ENCODE data around the gene FOXD1.
"Not testable (repeated sequence)": the region's sequence is repeated elsewhere in the genome, so short reads cannot be mapped to it uniquely, and the experiment has no call there.

The FOXD1 gene

DNA sequence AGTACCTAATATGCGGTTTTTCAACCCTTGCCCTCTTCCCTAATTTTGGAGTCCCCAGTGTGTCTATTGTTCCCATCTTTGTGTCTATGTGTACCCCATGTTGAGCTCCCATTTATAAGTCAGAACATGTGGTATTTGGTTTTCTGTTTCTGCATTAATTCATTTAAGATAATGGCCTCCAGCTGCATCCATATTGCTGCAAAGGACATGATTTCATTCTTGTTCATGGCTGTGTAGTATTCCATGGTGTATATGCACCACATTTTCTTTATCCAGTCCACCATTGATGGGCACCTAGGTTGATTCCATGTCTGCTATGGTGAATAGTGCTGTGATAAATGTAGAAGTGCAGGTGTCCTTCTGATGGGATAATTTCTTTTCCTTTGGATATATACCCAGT lies 7.9 kb upstream of the FOXD1 start:
- 60% methylated on average over 1 of the region's 1 CpG for WGBS
- H2AK5ac ChIP-seq (ENCODE audit: low read length, severe bottlenecking); H2BK12ac ChIP-seq (ENCODE audit: low read length in 2 of 2); H3K36me3 ChIP-seq (ENCODE audit: control insufficient read depth in 1 of 2, insufficient read depth in 2 of 2, low read depth in 1 of 2, low read length in 2 of 2); H3K4me1 ChIP-seq (ENCODE audit: control insufficient read depth, insufficient read depth, low read depth, low read length); H3K4ac ChIP-seq (ENCODE audit: low read depth in 1 of 2, low read length in 2 of 2); H4K91ac ChIP-seq (ENCODE audit: low read length); H3K4me3 ChIP-seq (ENCODE audit: insufficient read depth in 1 of 2, low read depth in 1 of 2, low read length in 2 of 2); H4K8ac ChIP-seq (ENCODE audit: low read length); DNase-seq; H3K23ac ChIP-seq (ENCODE audit: low read length in 2 of 2); H2BK15ac ChIP-seq (ENCODE audit: low read depth, poor library complexity, severe bottlenecking); H3K18ac ChIP-seq (ENCODE audit: low read depth in 1 of 2, low read length in 2 of 2); H3K9me3 ChIP-seq (ENCODE audit: control insufficient read depth, low read length); H2BK5ac ChIP-seq (ENCODE audit: low read depth, low read length, poor library complexity, severe bottlenecking); H3K9ac ChIP-seq (ENCODE audit: low read length); H3K79me1 ChIP-seq (replicated peaks; ENCODE audit: low read length, poor library complexity, severe bottlenecking); H3K27ac ChIP-seq (ENCODE audit: low read length, poor library complexity, severe bottlenecking); H3K14ac ChIP-seq (ENCODE audit: low read length in 2 of 2); H2BK120ac ChIP-seq (ENCODE audit: low read depth, low read length); H2AFZ ChIP-seq (ENCODE audit: low read depth, low read length): not testable (repeated sequence)
- Histone ChIP-seq H3K4me2 (ENCODE audit: low read length, poor library complexity, severe bottlenecking) (peak overlapping the region; percentile 21), H3K27me3 (ENCODE audit: control insufficient read depth in 1 of 2, insufficient read depth in 1 of 2, low read length in 2 of 2) (peaks cover 23 to 40% of the 10 kb centered on the region in 2 experiments)

DNA sequence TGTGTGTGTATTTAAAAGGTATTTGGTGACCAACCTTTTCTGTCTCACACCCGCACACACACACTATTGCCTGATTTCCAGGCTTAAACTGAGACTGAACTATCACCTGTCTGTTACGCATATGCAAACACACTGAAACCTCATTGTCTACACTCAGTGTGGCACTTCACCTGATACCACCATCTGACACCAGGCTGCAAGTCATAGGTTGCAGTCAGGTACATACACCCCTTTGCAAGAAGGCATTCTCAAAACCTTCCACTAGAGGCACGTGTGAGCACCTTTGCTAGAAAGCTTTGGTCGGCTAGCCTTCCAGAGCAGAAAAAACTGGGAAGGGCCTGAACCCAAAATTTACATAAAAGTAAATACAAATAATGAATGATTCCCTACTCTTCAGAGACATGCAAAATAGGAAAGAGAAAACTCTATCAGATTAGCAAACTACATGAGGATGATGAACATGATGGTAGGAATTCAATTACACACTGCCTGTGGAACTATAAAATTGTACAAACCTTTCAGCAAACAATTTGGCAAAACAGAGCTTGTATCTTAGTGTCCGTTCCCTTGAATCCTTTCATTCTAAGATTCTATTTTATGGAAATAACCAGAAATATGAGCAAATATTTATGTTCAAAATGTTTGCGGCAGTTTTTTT lies 5.9 kb upstream of the FOXD1 start:
- H3K4me1 ChIP-seq (ENCODE audit: control insufficient read depth, insufficient read depth, low read depth, low read length) = peaks cover 6% of the 10 kb centered on the region
- no peak overlapping the region for H2BK5ac ChIP-seq (ENCODE audit: low read depth, low read length, poor library complexity, severe bottlenecking)
- H2BK15ac ChIP-seq (ENCODE audit: low read depth, poor library complexity, severe bottlenecking) = no peak overlapping the region
- 66% methylated on average over 2 of the region's 6 CpGs for WGBS
- no peak overlapping the region for H3K14ac ChIP-seq (ENCODE audit: low read length in 2 of 2)
- no peak overlapping the region for H4K8ac ChIP-seq (ENCODE audit: low read length)
- peak; percentile 67 for DNase-seq
- no peak overlapping the region for H3K9ac ChIP-seq (ENCODE audit: low read length)
- H3K4ac ChIP-seq (ENCODE audit: low read depth in 1 of 2, low read length in 2 of 2) = no peak overlapping the region
- no peak overlapping the region for H3K23ac ChIP-seq (ENCODE audit: low read length in 2 of 2)
- H3K27me3 ChIP-seq (ENCODE audit: control insufficient read depth in 1 of 2, insufficient read depth in 1 of 2, low read length in 2 of 2) = peaks cover 34 to 52% of the 10 kb centered on the region in 2 experiments
- no peak overlapping the region for H2AFZ ChIP-seq (ENCODE audit: low read depth, low read length)
- H3K27ac ChIP-seq (ENCODE audit: low read length, poor library complexity, severe bottlenecking) = no peak overlapping the region
- H3K4me3 ChIP-seq (ENCODE audit: insufficient read depth in 1 of 2, low read depth in 1 of 2, low read length in 2 of 2) = no peak overlapping the region
- H3K79me1 ChIP-seq (replicated peaks; ENCODE audit: low read length, poor library complexity, severe bottlenecking) = no peaks in the 10 kb centered on the region
- no peak overlapping the region for H4K91ac ChIP-seq (ENCODE audit: low read length)
- no peak overlapping the region for H3K4me2 ChIP-seq (ENCODE audit: low read length, poor library complexity, severe bottlenecking)
- no peak overlapping the region for H2BK120ac ChIP-seq (ENCODE audit: low read depth, low read length)
- no peaks in the 10 kb centered on the region for H3K36me3 ChIP-seq (ENCODE audit: control insufficient read depth in 1 of 2, insufficient read depth in 2 of 2, low read depth in 1 of 2, low read length in 2 of 2)
- no peak overlapping the region for H2AK5ac ChIP-seq (ENCODE audit: low read length, severe bottlenecking)
- no peak overlapping the region for H3K18ac ChIP-seq (ENCODE audit: low read depth in 1 of 2, low read length in 2 of 2)
- H2BK12ac ChIP-seq (ENCODE audit: low read length in 2 of 2) = no peak overlapping the region
- H3K9me3 ChIP-seq (ENCODE audit: control insufficient read depth, low read length) = no peaks in the 10 kb centered on the region

DNA sequence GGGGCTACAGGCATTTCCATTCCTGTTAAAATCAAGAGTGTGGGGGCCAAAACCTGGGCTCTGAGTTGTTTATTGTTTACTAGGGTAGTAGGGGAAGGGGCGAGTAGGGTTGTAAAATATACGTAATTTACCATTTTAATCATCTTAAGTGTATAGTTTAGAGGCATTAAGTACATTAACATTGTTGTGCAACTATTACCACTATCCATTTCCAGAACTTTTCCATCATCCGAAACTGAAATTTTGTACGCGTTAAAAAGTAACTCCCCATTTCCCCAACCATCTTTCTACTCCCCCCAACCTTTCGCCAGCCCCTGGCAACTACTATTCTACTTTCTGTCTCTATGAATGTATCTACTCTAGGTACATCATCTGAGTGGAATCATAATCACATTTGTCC lies 3.6 kb upstream of the FOXD1 start:
- H3K18ac ChIP-seq (ENCODE audit: low read depth in 1 of 2, low read length in 2 of 2) = no peak overlapping the region
- H4K8ac ChIP-seq (ENCODE audit: low read length) = no peak overlapping the region
- H2AFZ ChIP-seq (ENCODE audit: low read depth, low read length) = no peak overlapping the region
- H3K79me1 ChIP-seq (replicated peaks; ENCODE audit: low read length, poor library complexity, severe bottlenecking) = peaks cover 2% of the 10 kb centered on the region
- no peak overlapping the region for H2BK5ac ChIP-seq (ENCODE audit: low read depth, low read length, poor library complexity, severe bottlenecking)
- peaks cover 34 to 59% of the 10 kb centered on the region in 2 experiments for H3K27me3 ChIP-seq (ENCODE audit: control insufficient read depth in 1 of 2, insufficient read depth in 1 of 2, low read length in 2 of 2)
- no peak overlapping the region for H3K27ac ChIP-seq (ENCODE audit: low read length, poor library complexity, severe bottlenecking)
- H3K9me3 ChIP-seq (ENCODE audit: control insufficient read depth, low read length) = no peaks in the 10 kb centered on the region
- WGBS = 97% methylated on average over 4 of the region's 6 CpGs
- H2BK120ac ChIP-seq (ENCODE audit: low read depth, low read length) = no peak overlapping the region
- H3K9ac ChIP-seq (ENCODE audit: low read length) = no peak overlapping the region
- no peak overlapping the region for H2BK12ac ChIP-seq (ENCODE audit: low read length in 2 of 2)
- no peak overlapping the region for H3K4me3 ChIP-seq (ENCODE audit: insufficient read depth in 1 of 2, low read depth in 1 of 2, low read length in 2 of 2)
- no peak overlapping the region for H3K4me2 ChIP-seq (ENCODE audit: low read length, poor library complexity, severe bottlenecking)
- DNase-seq = no peak
- no peak overlapping the region for H3K14ac ChIP-seq (ENCODE audit: low read length in 2 of 2)
- no peaks in the 10 kb centered on the region for H3K36me3 ChIP-seq (ENCODE audit: control insufficient read depth in 1 of 2, insufficient read depth in 2 of 2, low read depth in 1 of 2, low read length in 2 of 2)
- no peak overlapping the region for H2BK15ac ChIP-seq (ENCODE audit: low read depth, poor library complexity, severe bottlenecking)
- no peak overlapping the region for H2AK5ac ChIP-seq (ENCODE audit: low read length, severe bottlenecking)
- H3K4ac ChIP-seq (ENCODE audit: low read depth in 1 of 2, low read length in 2 of 2) = no peak overlapping the region
- peaks cover 9% of the 10 kb centered on the region for H3K4me1 ChIP-seq (ENCODE audit: control insufficient read depth, insufficient read depth, low read depth, low read length)
- H4K91ac ChIP-seq (ENCODE audit: low read length) = no peak overlapping the region
- H3K23ac ChIP-seq (ENCODE audit: low read length in 2 of 2) = no peak overlapping the region

DNA sequence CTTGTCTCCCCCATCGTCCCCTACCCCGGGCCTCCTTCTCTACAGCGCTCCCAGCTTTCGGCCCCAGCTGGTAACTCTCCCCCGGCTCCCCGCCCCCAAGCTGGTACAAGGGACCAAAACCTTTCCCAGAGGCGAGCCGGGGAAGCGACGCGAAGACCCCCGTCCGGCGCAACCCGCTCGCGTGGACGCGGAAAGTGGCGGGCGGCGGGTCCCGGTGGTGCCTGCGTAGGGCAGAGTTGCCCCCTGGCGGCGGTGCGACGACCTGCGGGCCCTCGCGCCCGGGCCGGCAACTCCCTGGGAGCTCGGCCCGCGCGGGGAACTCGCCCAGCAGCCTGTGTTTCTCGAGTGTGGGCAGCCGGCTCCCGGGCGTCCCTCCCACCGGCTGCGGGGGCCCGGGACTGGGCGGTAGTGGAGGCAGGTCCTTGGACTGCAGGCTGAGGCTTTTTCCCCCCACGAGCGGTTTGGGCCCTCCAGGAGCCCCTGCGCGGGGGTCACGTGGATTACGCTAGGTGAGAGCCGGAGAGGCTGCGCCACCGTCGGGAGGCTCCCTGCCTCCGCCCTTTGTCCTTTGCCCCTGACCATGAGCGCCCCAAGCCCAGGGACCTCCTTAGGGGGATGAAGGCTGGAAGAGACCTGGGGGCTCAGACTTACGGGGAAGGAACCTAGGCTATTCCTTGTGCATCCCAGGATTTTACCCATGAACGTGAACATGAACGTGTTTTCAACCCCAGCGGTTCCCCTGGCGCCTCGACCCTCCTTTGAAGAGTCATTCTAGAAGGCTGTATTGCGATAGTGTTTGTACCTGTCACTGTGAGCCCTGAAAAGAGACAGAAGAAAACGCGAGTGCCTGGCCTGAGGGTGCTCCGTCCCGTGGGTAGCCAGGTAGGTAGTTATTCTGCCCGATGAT lies 2.9 kb upstream of the FOXD1 start:
- peaks cover 2% of the 10 kb centered on the region for H3K79me1 ChIP-seq (replicated peaks; ENCODE audit: low read length, poor library complexity, severe bottlenecking)
- H3K4me2 ChIP-seq (ENCODE audit: low read length, poor library complexity, severe bottlenecking) = peak overlapping the region; percentile 97
- H4K91ac ChIP-seq (ENCODE audit: low read length) = no peak overlapping the region
- no peak overlapping the region for H4K8ac ChIP-seq (ENCODE audit: low read length)
- no peak overlapping the region for H2AK5ac ChIP-seq (ENCODE audit: low read length, severe bottlenecking)
- H3K9ac ChIP-seq (ENCODE audit: low read length) = peak overlapping the region; percentile 26
- peak overlapping the region; percentile 47 to 59 for H3K4me3 ChIP-seq (ENCODE audit: insufficient read depth in 1 of 2, low read depth in 1 of 2, low read length in 2 of 2)
- no peak overlapping the region for H2BK5ac ChIP-seq (ENCODE audit: low read depth, low read length, poor library complexity, severe bottlenecking)
- H2BK12ac ChIP-seq (ENCODE audit: low read length in 2 of 2) = no peak overlapping the region
- no peak overlapping the region for H3K4ac ChIP-seq (ENCODE audit: low read depth in 1 of 2, low read length in 2 of 2)
- H3K18ac ChIP-seq (ENCODE audit: low read depth in 1 of 2, low read length in 2 of 2) = peak overlapping the region in 1 of 2 experiments; percentile 49
- peaks cover 9% of the 10 kb centered on the region for H3K4me1 ChIP-seq (ENCODE audit: control insufficient read depth, insufficient read depth, low read depth, low read length)
- peak; percentile 46 for DNase-seq
- H2AFZ ChIP-seq (ENCODE audit: low read depth, low read length) = peak overlapping the region; percentile 15
- 2% methylated on average over 70 of the region's 70 CpGs for WGBS
- H3K23ac ChIP-seq (ENCODE audit: low read length in 2 of 2) = peak overlapping the region in 1 of 2 experiments; percentile 59
- H3K27me3 ChIP-seq (ENCODE audit: control insufficient read depth in 1 of 2, insufficient read depth in 1 of 2, low read length in 2 of 2) = peaks cover 34 to 63% of the 10 kb centered on the region in 2 experiments
- no peak overlapping the region for H2BK120ac ChIP-seq (ENCODE audit: low read depth, low read length)
- H3K36me3 ChIP-seq (ENCODE audit: control insufficient read depth in 1 of 2, insufficient read depth in 2 of 2, low read depth in 1 of 2, low read length in 2 of 2) = no peaks in the 10 kb centered on the region
- no peaks in the 10 kb centered on the region for H3K9me3 ChIP-seq (ENCODE audit: control insufficient read depth, low read length)
- H2BK15ac ChIP-seq (ENCODE audit: low read depth, poor library complexity, severe bottlenecking) = no peak overlapping the region
- H3K14ac ChIP-seq (ENCODE audit: low read length in 2 of 2) = peak overlapping the region in 1 of 2 experiments; percentile 48
- H3K27ac ChIP-seq (ENCODE audit: low read length, poor library complexity, severe bottlenecking) = no peak overlapping the region

Data from mesenchymal stem cell (in vitro differentiated cells and primary cell).